ENCODE data around the gene PSMC3. TPM values are rescaled to one million over a fixed set of nuclear protein-coding genes. Genes with fewer than 3 reads are reported as not detected.

PSMC3 gene
- total RNA-seq, 1 donor from 2014 or later = 97.5 TPM

- DNase-seq (ENCODE audit: low spot score) (peak; percentile 87), ATAC-seq (peak; percentile 90)
- intact Hi-C loops (cut with DNase I) = no loop called here
These were observed 10.2 kb downstream of the PSMC3 start for GRCh38 chr11:47415949-47416472.

- intact Hi-C loops (cut with DNase I) = no loop called here
- ATAC-seq = no peak
- DNase-seq (ENCODE audit: low spot score) = no peak
These were observed 11.0 kb downstream of the PSMC3 start for GRCh38 chr11:47415091-47415854.

- intact Hi-C loops (cut with DNase I) = no loop called here
- no peak for ATAC-seq
- DNase-seq (ENCODE audit: low spot score) = no peak
These were observed 11.6 kb downstream of the PSMC3 start for GRCh38 chr11:47414685-47415070.

GRCh38 chr11:47413908-47414684, 12.1 kb downstream of the PSMC3 start:
- ATAC-seq = peak; percentile 16
- intact Hi-C loops (cut with DNase I) = no loop called here
- DNase-seq (ENCODE audit: low spot score) = no peak

- intact Hi-C loops (cut with DNase I) = no loop called here
- no peak for DNase-seq (ENCODE audit: low spot score)
- no peak for ATAC-seq
These were observed 12.9 kb downstream of the PSMC3 start for GRCh38 chr11:47413351-47413750.

GRCh38 chr11:47411884-47412746, 14.1 kb downstream of the PSMC3 start:
- ATAC-seq = no peak
- no peak for DNase-seq (ENCODE audit: low spot score)
- intact Hi-C loops (cut with DNase I) = no loop called here

GRCh38 chr11:47410370-47411264, 15.6 kb downstream of the PSMC3 start:
- intact Hi-C loops (cut with DNase I) = no loop called here
- DNase-seq (ENCODE audit: low spot score) = no peak
- no peak for ATAC-seq

GRCh38 chr11:47409440-47410369, 16.5 kb downstream of the PSMC3 start:
- intact Hi-C loops (cut with DNase I) = no loop called here
- DNase-seq (ENCODE audit: low spot score) (no peak), ATAC-seq (no peak)

- intact Hi-C loops (cut with DNase I) = no loop called here
- no peak for DNase-seq (ENCODE audit: low spot score)
- peak; percentile 31 for ATAC-seq
These were observed 17.4 kb downstream of the PSMC3 start for GRCh38 chr11:47408598-47409439.

- ATAC-seq (peak; percentile 91), DNase-seq (ENCODE audit: low spot score) (peak; percentile 97)
- intact Hi-C loops (cut with DNase I) = no loop called here
These were observed 18.3 kb downstream of the PSMC3 start, which contains the start of gene SLC39A13 for GRCh38 chr11:47407746-47408590. Gene SLC39A13 (plus strand): TSS chr11:47408590. CDS start chr11:47410095, 1,505 bp downstream.

GRCh38 chr11:47406896-47407745, 19.1 kb downstream of the PSMC3 start:
- DNase-seq (ENCODE audit: low spot score) (no peak), ATAC-seq (no peak)
- intact Hi-C loops (cut with DNase I) = no loop called here

GRCh38 chr11:47403571-47403970, 22.7 kb downstream of the PSMC3 start:
- DNase-seq (ENCODE audit: low spot score) = no peak
- intact Hi-C loops (cut with DNase I) = no loop called here
- ATAC-seq = no peak

- intact Hi-C loops (cut with DNase I) = no loop called here
- DNase-seq (ENCODE audit: low spot score) = no peak
- no peak for ATAC-seq
These were observed 23.1 kb downstream of the PSMC3 start for GRCh38 chr11:47403135-47403534.

- peak; percentile 62 for ATAC-seq
- no peak for DNase-seq (ENCODE audit: low spot score)
- intact Hi-C loops (cut with DNase I) = no loop called here
These were observed 25.4 kb downstream of the PSMC3 start for GRCh38 chr11:47400768-47401279.
